SK-N-SH treated with all-trans-retinoic acid at 6 μM for 48 hours (cell line): Measurements from ENCODE around the gene RBM38.

Experiments used
- ARNTL ChIP-seq: fragments of 450-650 bp; formaldehyde crosslinking; IDR thresholded peaks from 2 replicates; pipeline ENCODE4 v1.5.0; 2020; ENCODE audit warnings: low read depth, mild to moderate bottlenecking, moderate library complexity, borderline replicate concordance
- BACH2 ChIP-seq: fragments of 250-450 bp; sonication (Bioruptor Pico); IDR thresholded peaks from 2 replicates; pipeline ENCODE4 v1.9.0; 2021; ENCODE audit warnings: mild to moderate bottlenecking, borderline replicate concordance
- CSDC2 ChIP-seq: fragments of 250-450 bp; sonication (Bioruptor Pico); IDR thresholded peaks from 2 replicates; pipeline ENCODE4 v1.5.0; 2020; ENCODE audit warnings: mild to moderate bottlenecking, moderate library complexity
- CSRNP3 ChIP-seq: fragments of 250-450 bp; sonication (Bioruptor Pico); IDR thresholded peaks from 2 replicates; pipeline ENCODE4 v1.5.1; 2021; ENCODE audit warnings: mild to moderate bottlenecking, moderate library complexity
- RARB ChIP-seq: fragments of 250-450 bp; sonication (Bioruptor Pico); IDR thresholded peaks from 2 replicates; pipeline ENCODE4 v1.8.0; 2021; ENCODE audit warnings: mild to moderate bottlenecking, moderate library complexity
- SNAI2 ChIP-seq: fragments of 250-450 bp; sonication (Bioruptor Pico); IDR thresholded peaks from 2 replicates; pipeline ENCODE4 v1.5.0; 2020; ENCODE audit warnings: mild to moderate bottlenecking, moderate library complexity
- TOX ChIP-seq: fragments of 250-450 bp; sonication (Bioruptor Pico); IDR thresholded peaks from 2 replicates; pipeline ENCODE4 v1.8.0; 2021; ENCODE audit warnings: mild to moderate bottlenecking, moderate library complexity, borderline replicate concordance
- ZC3H10 ChIP-seq: fragments of 250-450 bp; sonication (Bioruptor Pico); IDR thresholded peaks from 2 replicates; pipeline ENCODE4 v1.5.1; 2021; ENCODE audit warnings: mild to moderate bottlenecking, moderate library complexity
- ZFP3 ChIP-seq: fragments of 250-450 bp; sonication (Bioruptor Pico); IDR thresholded peaks from 2 replicates; pipeline ENCODE4 v1.5.0; 2020; ENCODE audit warnings: mild to moderate bottlenecking, moderate library complexity
- ZFP30 ChIP-seq: fragments of 450-650 bp; formaldehyde crosslinking; IDR thresholded peaks from 2 replicates; pipeline ENCODE4 v1.5.0; 2022; ENCODE audit warnings: mild to moderate bottlenecking, moderate library complexity
- ZNF565 ChIP-seq: fragments of 450-650 bp; formaldehyde crosslinking; conservative IDR thresholded peaks from 2 replicates; pipeline ENCODE4 v1.5.0; 2020; ENCODE audit warnings: low read depth, mild to moderate bottlenecking, moderate library complexity
- ZNF70 ChIP-seq: fragments of 450-650 bp; formaldehyde crosslinking; IDR thresholded peaks from 2 replicates; pipeline ENCODE4 v1.5.0; 2020; ENCODE audit warnings: mild to moderate bottlenecking, moderate library complexity
- TF ChIP-seq, protein P1 (sequence below): fragments of 250-450 bp; sonication (Bioruptor Pico); IDR thresholded peaks from 2 replicates; pipeline ENCODE4 v1.5.1; 2020; ENCODE audit warnings: low read depth, mild to moderate bottlenecking, moderate library complexity

DNA sequence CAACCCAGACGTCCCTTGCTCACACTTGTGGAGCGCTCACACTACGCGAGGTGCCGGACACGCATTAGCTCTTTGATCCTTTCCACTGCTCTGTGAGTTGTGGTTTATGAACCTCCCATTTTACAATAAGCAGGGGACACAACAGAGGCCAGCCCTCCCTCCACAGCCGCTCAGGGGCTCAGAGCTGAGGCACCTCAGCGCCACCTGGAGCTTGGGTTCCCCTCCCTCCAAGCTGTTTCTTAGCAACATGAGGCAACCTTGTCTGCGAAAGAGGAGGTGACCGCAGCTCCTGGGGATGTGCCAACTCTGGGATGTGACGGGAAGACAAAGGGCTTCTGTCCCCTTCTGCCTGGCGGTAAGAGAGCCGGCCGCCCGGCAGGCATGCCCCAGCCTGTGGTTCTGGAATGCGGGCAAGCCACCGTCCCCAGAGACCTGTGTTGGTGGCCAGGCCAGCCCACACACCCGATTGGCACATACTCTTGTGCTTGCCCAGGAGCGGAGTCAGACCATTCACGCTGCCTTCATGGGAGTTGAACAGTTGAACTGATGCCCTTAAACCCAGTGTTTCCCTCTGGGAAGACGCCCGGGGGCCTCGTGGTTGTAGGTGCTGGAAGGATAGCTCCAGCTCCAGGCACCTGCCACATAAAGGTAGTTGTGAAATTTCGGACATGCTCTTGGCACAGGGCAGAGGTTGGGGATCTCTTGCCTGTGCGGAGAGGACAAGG, 44.5 kb downstream of the RBM38 start:
- TF ChIP-seq BACH2 (CRISPR knock-in tag), result no peak
- no peak for TF ChIP-seq RARB
- no peak for TF ChIP-seq ZNF70
- TF ChIP-seq ZFP3 (CRISPR knock-in tag), result no peak
- TF ChIP-seq, protein P1, sequence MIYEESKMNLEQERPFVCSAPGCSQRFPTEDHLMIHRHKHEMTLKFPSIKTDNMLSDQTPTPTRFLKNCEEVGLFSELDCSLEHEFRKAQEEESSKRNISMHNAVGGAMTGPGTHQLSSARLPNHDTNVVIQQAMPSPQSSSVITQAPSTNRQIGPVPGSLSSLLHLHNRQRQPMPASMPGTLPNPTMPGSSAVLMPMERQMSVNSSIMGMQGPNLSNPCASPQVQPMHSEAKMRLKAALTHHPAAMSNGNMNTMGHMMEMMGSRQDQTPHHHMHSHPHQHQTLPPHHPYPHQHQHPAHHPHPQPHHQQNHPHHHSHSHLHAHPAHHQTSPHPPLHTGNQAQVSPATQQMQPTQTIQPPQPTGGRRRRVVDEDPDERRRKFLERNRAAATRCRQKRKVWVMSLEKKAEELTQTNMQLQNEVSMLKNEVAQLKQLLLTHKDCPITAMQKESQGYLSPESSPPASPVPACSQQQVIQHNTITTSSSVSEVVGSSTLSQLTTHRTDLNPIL, result no peak
- TF ChIP-seq CSRNP3 (CRISPR knock-in tag), result no peak
- no peak for TF ChIP-seq ZNF565
- TF ChIP-seq CSDC2 (CRISPR knock-in tag), result no peak
- no peak for TF ChIP-seq ARNTL
- no peak for TF ChIP-seq SNAI2 (CRISPR knock-in tag)
- TF ChIP-seq ZFP30 (CRISPR knock-in tag), result no peak
- TF ChIP-seq TOX (CRISPR knock-in tag), result no peak
- TF ChIP-seq ZC3H10 (CRISPR knock-in tag), result no peak
